Thoracic aorta (tissue), 2 donors: ENCODE results near the gene DNAJA2. TPM values are rescaled to one million over a fixed set of nuclear protein-coding genes. Genes with fewer than 3 reads are reported as not detected.
"Not testable (repeated sequence)": the region's sequence is repeated elsewhere in the genome, so short reads cannot be mapped to it uniquely, and the experiment has no call there.

Experiments used
- ATAC-seq: fragments of 150-250 bp; one replicate; pipeline ENCODE4 v1.8.0; 2017; ENCODE audit warnings: low read depth; ENCODE audit not compliant: insufficient number of reproducible peaks, low FRiP score
- DNase-seq: peaks from one replicate; pipeline ENCODE4 v3.0.0-alpha.2; 2020; ENCODE audit warnings: low spot score
- H3K27ac ChIP-seq, 2 donors: fragments of 200-600 bp; sonication (generic); 1 replicate in 1 of 2; 2 replicates in 1 of 2; pipeline ENCODE4 v1.5.1; 2016; ENCODE audit warnings: mild to moderate bottlenecking in 2 of 2, moderate library complexity in 2 of 2
- H3K27me3 ChIP-seq: fragments of 200-600 bp; sonication (generic); replicated peaks from 2 replicates; pipeline ENCODE4 v1.6.0; 2016; ENCODE audit warnings: mild to moderate bottlenecking; ENCODE audit not compliant: insufficient read depth
- H3K36me3 ChIP-seq: fragments of 200-600 bp; sonication (generic); one replicate; pipeline ENCODE4 v1.5.1; 2016
- H3K4me1 ChIP-seq, 2 donors: fragments of 200-600 bp; sonication (generic); 1 replicate in 1 of 2; 2 replicates in 1 of 2; pipeline versions ENCODE4 v1.5.1 to v1.6.0; 2016; ENCODE audit warnings: low read depth in 2 of 2, mild to moderate bottlenecking in 1 of 2; ENCODE audit not compliant: control insufficient read depth in 1 of 2
- H3K4me3 ChIP-seq: fragments of 200-600 bp; sonication (generic); 2 replicates; pipeline ENCODE4 v1.5.1; 2016; ENCODE audit warnings: mild to moderate bottlenecking
- H3K9me3 ChIP-seq: fragments of 200-600 bp; sonication (generic); 2 replicates; pipeline ENCODE4 v1.5.1; 2016
- total RNA-seq, 2 donors: library from RNA; depleted of rRNA; stranded (reverse); fragments of >200 nt; gene quantifications; one replicate each; pipeline versions ENCODE4 v1.1.0 to v1.2.3, GENCODE V29; 2016
- TF ChIP-seq, protein P1 (sequence below): fragments of 200-600 bp; sonication (generic); IDR thresholded peaks from one replicate; pipeline ENCODE4 v1.5.1; 2019; ENCODE audit warnings: antibody characterized with exemption

Gene DNAJA2
- total RNA-seq, 2 donors from 2014 or later, result 35.1 to 39.6 TPM

- no peak overlapping the region for H3K4me3 ChIP-seq
- H3K27ac ChIP-seq, result no peak overlapping the region
- DNase-seq (no peak), ATAC-seq (no peak)
- TF ChIP-seq, protein P1, sequence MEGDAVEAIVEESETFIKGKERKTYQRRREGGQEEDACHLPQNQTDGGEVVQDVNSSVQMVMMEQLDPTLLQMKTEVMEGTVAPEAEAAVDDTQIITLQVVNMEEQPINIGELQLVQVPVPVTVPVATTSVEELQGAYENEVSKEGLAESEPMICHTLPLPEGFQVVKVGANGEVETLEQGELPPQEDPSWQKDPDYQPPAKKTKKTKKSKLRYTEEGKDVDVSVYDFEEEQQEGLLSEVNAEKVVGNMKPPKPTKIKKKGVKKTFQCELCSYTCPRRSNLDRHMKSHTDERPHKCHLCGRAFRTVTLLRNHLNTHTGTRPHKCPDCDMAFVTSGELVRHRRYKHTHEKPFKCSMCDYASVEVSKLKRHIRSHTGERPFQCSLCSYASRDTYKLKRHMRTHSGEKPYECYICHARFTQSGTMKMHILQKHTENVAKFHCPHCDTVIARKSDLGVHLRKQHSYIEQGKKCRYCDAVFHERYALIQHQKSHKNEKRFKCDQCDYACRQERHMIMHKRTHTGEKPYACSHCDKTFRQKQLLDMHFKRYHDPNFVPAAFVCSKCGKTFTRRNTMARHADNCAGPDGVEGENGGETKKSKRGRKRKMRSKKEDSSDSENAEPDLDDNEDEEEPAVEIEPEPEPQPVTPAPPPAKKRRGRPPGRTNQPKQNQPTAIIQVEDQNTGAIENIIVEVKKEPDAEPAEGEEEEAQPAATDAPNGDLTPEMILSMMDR, result no peak
- H3K36me3 ChIP-seq, result no peaks in the 10 kb centered on the region
- H3K9me3 ChIP-seq, result no peaks in the 10 kb centered on the region
- no peaks in the 10 kb centered on the region for H3K27me3 ChIP-seq
- H3K4me1 ChIP-seq, result no peaks in the 10 kb centered on the region
These were observed 23.5 kb downstream of the DNAJA2 start for GRCh38 chr16:46950009-46950408.

- Histone ChIP-seq H3K9me3 (no peaks in the 10 kb centered on the region), H3K36me3 (no peaks in the 10 kb centered on the region), H3K4me3 (no peak overlapping the region), H3K27ac (no peak overlapping the region), H3K4me1 (no peaks in the 10 kb centered on the region), H3K27me3 (no peaks in the 10 kb centered on the region)
- DNase-seq (no peak), ATAC-seq (no peak)
- TF ChIP-seq, protein P1, result no peak
These were observed 24.1 kb downstream of the DNAJA2 start for GRCh38 chr16:46949241-46949892.

DNA sequence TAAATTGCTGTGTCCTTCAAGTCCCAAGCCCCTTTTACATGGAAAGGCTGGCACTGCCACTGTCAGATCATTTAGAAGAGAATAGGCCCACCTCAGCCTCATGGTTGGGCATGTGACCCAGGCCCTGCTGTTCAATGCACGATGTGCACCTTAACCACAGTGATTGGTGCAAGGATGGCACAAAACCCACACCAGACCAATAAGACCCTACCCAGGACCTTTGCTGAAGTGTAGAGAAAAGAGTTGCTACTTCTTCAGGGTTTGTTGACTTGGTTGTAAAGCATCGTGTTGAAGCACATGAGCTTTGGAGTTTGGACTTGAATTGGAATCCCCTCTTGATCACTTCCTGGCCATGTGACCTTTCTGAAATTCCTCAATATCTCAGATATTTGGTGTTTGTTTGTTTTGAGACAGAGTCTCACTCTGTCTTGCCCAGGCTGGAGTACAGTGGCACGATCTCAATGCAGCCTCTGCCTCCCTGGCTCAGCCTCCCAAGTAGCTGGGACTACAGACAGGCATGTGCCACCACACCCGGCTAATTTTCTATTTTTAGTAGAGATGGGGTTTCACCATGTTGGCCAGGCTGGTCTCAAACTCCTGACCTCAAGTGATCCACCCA, 24.8 kb downstream of the DNAJA2 start:
- ATAC-seq (no peak), DNase-seq (no peak)
- H3K9me3 ChIP-seq, result no peaks in the 10 kb centered on the region
- H3K27ac ChIP-seq, result no peak overlapping the region
- H3K4me1 ChIP-seq, result no peaks in the 10 kb centered on the region
- H3K4me3 ChIP-seq, result no peak overlapping the region
- TF ChIP-seq, protein P1, result no peak
- no peaks in the 10 kb centered on the region for H3K27me3 ChIP-seq
- no peaks in the 10 kb centered on the region for H3K36me3 ChIP-seq

DNA sequence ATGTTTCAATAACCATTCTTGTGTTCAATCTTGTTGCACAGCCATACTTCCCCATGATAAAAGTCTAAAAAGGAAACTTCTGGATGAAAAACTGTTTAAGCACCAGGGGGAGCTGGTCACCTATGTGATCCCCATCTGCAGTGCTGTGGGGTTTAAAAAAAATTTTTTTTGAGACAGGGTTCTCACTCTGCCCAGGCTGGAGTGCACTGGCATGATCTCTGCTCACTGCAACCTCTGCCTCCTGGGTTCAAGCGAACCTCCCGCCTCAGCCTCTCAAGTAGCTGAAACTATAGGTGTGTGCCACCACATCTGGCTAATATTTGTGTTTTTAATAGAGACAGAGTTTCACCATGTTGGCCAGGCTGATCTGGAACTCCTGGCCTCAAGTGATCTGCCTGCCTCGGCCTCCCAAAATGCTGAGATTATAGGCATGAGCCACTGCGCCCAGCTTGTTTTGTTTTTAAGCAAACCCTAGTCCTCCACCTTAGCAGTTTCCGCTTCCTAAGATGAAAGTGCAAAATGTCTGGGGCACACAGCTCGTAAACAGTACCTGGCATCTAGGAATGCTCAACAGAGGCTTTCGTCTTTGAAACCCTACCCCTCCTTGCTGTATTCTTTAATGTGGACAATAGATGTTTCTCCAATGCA, 25.4 kb downstream of the DNAJA2 start:
- ATAC-seq (no peak), DNase-seq (no peak)
- no peaks in the 10 kb centered on the region for H3K9me3 ChIP-seq
- no peak overlapping the region for H3K27ac ChIP-seq
- no peaks in the 10 kb centered on the region for H3K36me3 ChIP-seq
- H3K4me3 ChIP-seq, result no peak overlapping the region
- no peaks in the 10 kb centered on the region for H3K27me3 ChIP-seq
- TF ChIP-seq, protein P1, result peak; percentile 37
- no peaks in the 10 kb centered on the region for H3K4me1 ChIP-seq

DNA sequence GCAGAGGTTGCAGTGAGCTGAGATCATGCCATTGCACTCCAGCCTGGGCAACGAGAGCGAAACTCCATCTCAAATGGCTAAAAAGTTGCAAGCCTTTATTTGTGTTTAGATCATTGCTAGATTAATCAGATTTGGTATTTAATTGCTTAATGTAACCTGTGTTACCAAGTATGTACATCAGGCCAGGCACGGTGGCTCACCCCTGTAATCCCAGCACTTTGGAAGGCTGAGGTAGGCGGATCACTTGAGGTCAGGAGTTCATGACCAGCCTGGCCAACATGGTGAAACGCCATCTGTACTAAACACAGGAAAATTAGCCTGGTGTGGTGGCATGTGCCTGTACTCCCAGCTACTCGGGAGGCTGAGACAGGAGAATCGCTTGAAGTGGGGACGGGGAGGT, 28.8 kb downstream of the DNAJA2 start:
- H3K4me3 ChIP-seq, H3K4me1 ChIP-seq, H3K9me3 ChIP-seq, DNase-seq, ATAC-seq, H3K27ac ChIP-seq, H3K27me3 ChIP-seq, H3K36me3 ChIP-seq: not testable (repeated sequence)
